NB4 (cell line): ENCODE data around the gene ANO10.

Experiments
- MYC ChIP-seq: IDR thresholded peaks from 2 replicates; pipeline ENCODE4 v1.6.1; 2011; ENCODE audit warnings: low read depth, low read length
- POLR2A ChIP-seq: IDR thresholded peaks from 2 replicates; pipeline ENCODE4 v1.6.1; 2011; ENCODE audit warnings: mild to moderate bottlenecking; ENCODE audit not compliant: insufficient read length; ENCODE audit errors: extremely low read depth
- TF ChIP-seq, protein P1 (sequence below): IDR thresholded peaks from 2 replicates; pipeline ENCODE4 v1.6.1; 2011; ENCODE audit warnings: low read depth, low read length
- TF ChIP-seq, protein P2 (sequence below): IDR thresholded peaks from one replicate; pipeline ENCODE4 v1.5.1; 2012; ENCODE audit warnings: low read depth, low read length

DNA sequence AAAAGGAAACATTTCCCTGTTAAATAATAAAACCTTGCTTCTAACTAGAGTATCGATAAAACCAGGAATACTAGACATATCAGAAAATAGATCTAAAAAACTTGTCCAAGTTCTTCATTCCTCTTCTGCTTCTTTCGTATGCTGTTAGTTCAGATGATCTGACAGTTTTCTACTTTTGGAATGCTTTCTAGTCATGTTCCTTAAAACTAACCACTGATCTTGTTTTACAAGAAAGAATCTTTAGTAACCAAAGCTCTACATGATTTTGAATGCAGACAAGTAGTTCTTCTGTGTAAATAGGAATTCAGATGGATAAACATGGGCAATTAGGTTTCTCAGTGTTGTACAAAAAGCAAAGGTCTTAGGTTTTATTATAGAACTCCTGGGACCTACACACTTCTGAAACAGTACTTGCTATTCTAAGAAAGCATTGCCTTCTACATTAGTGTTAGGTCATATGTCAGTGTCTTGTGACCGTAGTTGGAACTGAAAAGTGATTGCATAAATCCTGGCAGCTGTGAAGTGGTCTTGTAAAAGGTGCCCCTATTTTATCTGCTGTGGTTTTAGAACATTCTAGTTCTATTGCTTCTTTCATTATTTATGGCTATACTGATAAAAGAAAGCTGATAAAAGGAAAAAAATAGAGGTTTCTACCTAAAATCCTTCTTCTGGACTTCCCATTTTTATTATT, 294.8 kb downstream of the ANO10 start:
- TF ChIP-seq, protein P1, sequence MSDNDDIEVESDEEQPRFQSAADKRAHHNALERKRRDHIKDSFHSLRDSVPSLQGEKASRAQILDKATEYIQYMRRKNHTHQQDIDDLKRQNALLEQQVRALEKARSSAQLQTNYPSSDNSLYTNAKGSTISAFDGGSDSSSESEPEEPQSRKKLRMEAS, result no peak
- TF ChIP-seq, protein P2, sequence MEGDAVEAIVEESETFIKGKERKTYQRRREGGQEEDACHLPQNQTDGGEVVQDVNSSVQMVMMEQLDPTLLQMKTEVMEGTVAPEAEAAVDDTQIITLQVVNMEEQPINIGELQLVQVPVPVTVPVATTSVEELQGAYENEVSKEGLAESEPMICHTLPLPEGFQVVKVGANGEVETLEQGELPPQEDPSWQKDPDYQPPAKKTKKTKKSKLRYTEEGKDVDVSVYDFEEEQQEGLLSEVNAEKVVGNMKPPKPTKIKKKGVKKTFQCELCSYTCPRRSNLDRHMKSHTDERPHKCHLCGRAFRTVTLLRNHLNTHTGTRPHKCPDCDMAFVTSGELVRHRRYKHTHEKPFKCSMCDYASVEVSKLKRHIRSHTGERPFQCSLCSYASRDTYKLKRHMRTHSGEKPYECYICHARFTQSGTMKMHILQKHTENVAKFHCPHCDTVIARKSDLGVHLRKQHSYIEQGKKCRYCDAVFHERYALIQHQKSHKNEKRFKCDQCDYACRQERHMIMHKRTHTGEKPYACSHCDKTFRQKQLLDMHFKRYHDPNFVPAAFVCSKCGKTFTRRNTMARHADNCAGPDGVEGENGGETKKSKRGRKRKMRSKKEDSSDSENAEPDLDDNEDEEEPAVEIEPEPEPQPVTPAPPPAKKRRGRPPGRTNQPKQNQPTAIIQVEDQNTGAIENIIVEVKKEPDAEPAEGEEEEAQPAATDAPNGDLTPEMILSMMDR, result no peak
- TF ChIP-seq POLR2A (no peak), MYC (no peak)
